ENCODE measurements around the gene ZMIZ1. TPM values are rescaled to one million over a fixed set of nuclear protein-coding genes. Genes with fewer than 3 reads are reported as not detected.

Gene ZMIZ1
- total RNA-seq, 4 donors from 2014 or later = 65.5 to 88.2 (median 69.3) TPM

- H3K4me1 ChIP-seq = peaks cover 0 to 11% (median 3%) of the 10 kb centered on the region in 4 donors
- no peak overlapping the region for H3K4me3 ChIP-seq
- H3K27me3 ChIP-seq = no peaks in the 10 kb centered on the region
- H3K27ac ChIP-seq = no peak overlapping the region
- DNase-seq (ENCODE audit: low spot score in 2 of 2) = no peak
- no peaks in the 10 kb centered on the region for H3K9me3 ChIP-seq
- 82 to 93% methylated on average over 7 to 8 of the region's 8 CpGs for WGBS, 2 donors
- no peak for TF ChIP-seq CTCF (IDR thresholded peaks at IDR 0.05)
- TF ChIP-seq EP300 (IDR thresholded peaks at IDR 0.05) = no peak
- no peak for TF ChIP-seq POLR2A (IDR thresholded peaks at IDR 0.05)
- H3K36me3 ChIP-seq = peaks cover 5 to 100% (median 71%) of the 10 kb centered on the region in 3 donors
These were observed 236.7 kb downstream of the ZMIZ1 start for GRCh38 chr10:79305515-79305914.

- WGBS, 2 donors = 86 to 88% methylated on average over 9 to 15 of the region's 15 CpGs
These were observed 237.2 kb downstream of the ZMIZ1 start for GRCh38 chr10:79305988-79306387.

GRCh38 chr10:79306644-79307220, 238.0 kb downstream of the ZMIZ1 start:
- DNase-seq (ENCODE audit: low spot score in 2 of 2) = no peak
- Histone ChIP-seq H3K4me1 (peaks cover 0 to 23% (median 6%) of the 10 kb centered on the region in 4 donors), H3K36me3 (peaks cover 5 to 99% (median 60%) of the 10 kb centered on the region in 3 donors), H3K9me3 (no peaks in the 10 kb centered on the region), H3K27ac (no peak overlapping the region), H3K27me3 (no peaks in the 10 kb centered on the region), H3K4me3 (no peak overlapping the region)
- TF ChIP-seq POLR2A (IDR thresholded peaks at IDR 0.05) = no peak
- no peak for TF ChIP-seq EP300 (IDR thresholded peaks at IDR 0.05)
- TF ChIP-seq CTCF (IDR thresholded peaks at IDR 0.05) = no peak
- WGBS, 2 donors = 80 to 85% methylated on average over 5 to 7 of the region's 8 CpGs

More at GRCh38 chr10:79305988-79306387, 237.2 kb downstream of the ZMIZ1 start:
- H3K9me3 ChIP-seq = no peaks in the 10 kb centered on the region
- H3K4me3 ChIP-seq = no peak overlapping the region
- no peaks in the 10 kb centered on the region for H3K27me3 ChIP-seq
- H3K27ac ChIP-seq = no peak overlapping the region
- DNase-seq (ENCODE audit: low spot score in 2 of 2) = no peak
- H3K36me3 ChIP-seq = peaks cover 5 to 99% (median 67%) of the 10 kb centered on the region in 3 donors
- TF ChIP-seq CTCF (IDR thresholded peaks at IDR 0.05) (no peak), POLR2A (IDR thresholded peaks at IDR 0.05) (no peak), EP300 (IDR thresholded peaks at IDR 0.05) (no peak)
- H3K4me1 ChIP-seq = peaks cover 0 to 16% (median 4%) of the 10 kb centered on the region in 4 donors

- H3K4me1 ChIP-seq = peaks cover 0 to 27% (median 6%) of the 10 kb centered on the region in 4 donors
- no peak overlapping the region for H3K27ac ChIP-seq
- H3K9me3 ChIP-seq = no peaks in the 10 kb centered on the region
- H3K36me3 ChIP-seq = peaks cover 5 to 99% (median 58%) of the 10 kb centered on the region in 3 donors
- DNase-seq (ENCODE audit: low spot score in 2 of 2) = no peak
- no peaks in the 10 kb centered on the region for H3K27me3 ChIP-seq
- WGBS, 2 donors = 80 to 84% methylated on average over 7 of the region's 7 CpGs
- TF ChIP-seq CTCF (IDR thresholded peaks at IDR 0.05) = no peak
- TF ChIP-seq EP300 (IDR thresholded peaks at IDR 0.05) = no peak
- no peak for TF ChIP-seq POLR2A (IDR thresholded peaks at IDR 0.05)
- no peak overlapping the region for H3K4me3 ChIP-seq
These were observed 239.2 kb downstream of the ZMIZ1 start for GRCh38 chr10:79308016-79308415.

GRCh38 chr10:79308969-79309665, 240.4 kb downstream of the ZMIZ1 start:
- no peak for TF ChIP-seq POLR2A (IDR thresholded peaks at IDR 0.05)
- TF ChIP-seq CTCF (IDR thresholded peaks at IDR 0.05) = no peak
- no peak for TF ChIP-seq EP300 (IDR thresholded peaks at IDR 0.05)
- DNase-seq (ENCODE audit: low spot score in 2 of 2) = no peak
- peaks cover 5 to 99% (median 48%) of the 10 kb centered on the region in 3 donors for H3K36me3 ChIP-seq
- peaks cover 0 to 27% (median 6%) of the 10 kb centered on the region in 4 donors for H3K4me1 ChIP-seq
- H3K9me3 ChIP-seq = no peaks in the 10 kb centered on the region
- peak overlapping the region in 2 of 4 donors; percentile 43 to 90 for H3K27ac ChIP-seq
- 80 to 85% methylated on average over 11 to 14 of the region's 14 CpGs for WGBS, 2 donors
- H3K4me3 ChIP-seq = no peak overlapping the region
- no peaks in the 10 kb centered on the region for H3K27me3 ChIP-seq
